GM23338 (cell line): ENCODE data around the gene NTM. TPM values are rescaled to one million over a fixed set of nuclear protein-coding genes. Genes with fewer than 3 reads are reported as not detected.

Source experiments
- ATAC-seq: fragments of 200-7000 bp; cut with Tn5 transposase; 3 replicates; pipeline ENCODE4 v1.9.1; 2020
- DNase-seq: peaks from one replicate; pipeline ENCODE4 v3.0.0-alpha.2; 2015; ENCODE audit warnings: low spot score
- H2AFZ ChIP-seq: fragments of 200-600 bp; sonication (generic); 2 replicates; pipeline ENCODE4 v1.8.0; 2016; ENCODE audit warnings: antibody characterized with exemption, mild to moderate bottlenecking, moderate library complexity
- H3F3A ChIP-seq: fragments of 200-600 bp; sonication (generic); replicated peaks from 2 replicates; pipeline ENCODE4 v1.8.0; 2017; ENCODE audit warnings: antibody characterized with exemption, mixed run types, low read depth
- H3K27ac ChIP-seq: fragments of 200-600 bp; sonication (generic); 2 replicates; pipeline ENCODE4 v1.6.1; 2016; ENCODE audit warnings: low read depth
- H3K27me3 ChIP-seq: fragments of 200-600 bp; sonication (generic); 2 replicates; pipeline ENCODE4 v1.8.0; 2016; ENCODE audit warnings: mild to moderate bottlenecking, mixed run types, moderate library complexity; ENCODE audit not compliant: insufficient read depth
- H3K36me3 ChIP-seq: fragments of 200-600 bp; sonication (generic); 2 replicates; pipeline ENCODE4 v1.8.0; 2016; ENCODE audit warnings: mild to moderate bottlenecking; ENCODE audit not compliant: insufficient read depth
- H3K4me1 ChIP-seq: fragments of 200-600 bp; sonication (generic); 2 replicates; pipeline ENCODE4 v1.8.0; 2016; ENCODE audit warnings: mild to moderate bottlenecking, moderate library complexity; ENCODE audit not compliant: insufficient read depth
- H3K4me2 ChIP-seq: fragments of 200-600 bp; sonication (generic); 2 replicates; pipeline ENCODE4 v1.7.1; 2017; ENCODE audit warnings: mixed run types
- H3K4me3 ChIP-seq: fragments of 200-600 bp; sonication (generic); 2 replicates; pipeline ENCODE4 v1.6.1; 2016; ENCODE audit warnings: mixed run types
- H3K79me2 ChIP-seq: fragments of 200-600 bp; sonication (generic); replicated peaks from 2 replicates; pipeline ENCODE4 v1.8.0; 2017; ENCODE audit warnings: mild to moderate bottlenecking; ENCODE audit not compliant: insufficient read depth
- H3K9me2 ChIP-seq: fragments of 200-600 bp; sonication (generic); 2 replicates; pipeline ENCODE4 v1.8.0; 2017; ENCODE audit not compliant: insufficient read depth
- H4K20me1 ChIP-seq: fragments of 200-600 bp; sonication (generic); replicated peaks from 2 replicates; pipeline ENCODE4 v1.8.0; 2017; ENCODE audit warnings: mild to moderate bottlenecking; ENCODE audit not compliant: insufficient read depth
- H3K27ac Mint-ChIP-seq: 2 replicates; pipeline ENCODE4 v1.8.0; 2020; ENCODE audit warnings: inconsistent platforms, mild to moderate bottlenecking, moderate library complexity, mixed read lengths
- H3K27me3 Mint-ChIP-seq: 3 replicates; pipeline ENCODE4 v1.8.0; 2022; ENCODE audit warnings: low read depth, mild to moderate bottlenecking, moderate library complexity, mixed read lengths, inconsistent platforms; ENCODE audit not compliant: insufficient read depth, poor library complexity
- H3K36me3 Mint-ChIP-seq: 3 replicates; pipeline ENCODE4 v1.8.0; 2021; ENCODE audit warnings: low read depth, mild to moderate bottlenecking, inconsistent platforms, moderate library complexity, mixed read lengths
- H3K4me1 Mint-ChIP-seq: 3 replicates; pipeline ENCODE4 v1.8.0; 2020; ENCODE audit warnings: mild to moderate bottlenecking, inconsistent platforms, mixed read lengths
- H3K4me3 Mint-ChIP-seq: 3 replicates; pipeline ENCODE4 v1.8.0; 2021; ENCODE audit warnings: moderate library complexity, mild to moderate bottlenecking, inconsistent platforms, mixed read lengths
- H3K9me3 Mint-ChIP-seq: 3 replicates; pipeline ENCODE4 v1.8.0; 2020; ENCODE audit warnings: moderate library complexity, mild to moderate bottlenecking, inconsistent platforms, mixed read lengths
- CTCF ChIP-seq, 2 experiments: fragments of 200-600 bp in 1 of 2; sonication (generic) in 1 of 2; conservative IDR thresholded peaks; 2 replicates each; pipeline versions ENCODE4 v1.5.1 to v1.6.1; 2016 to 2017; ENCODE audit warnings: antibody characterized with exemption in 2 of 2, low read depth in 2 of 2, mild to moderate bottlenecking in 2 of 2, moderate library complexity in 1 of 2
- EZH2 ChIP-seq: fragments of 200-600 bp; sonication (generic); IDR thresholded peaks from one replicate; pipeline ENCODE4 v1.8.0; 2017; ENCODE audit warnings: antibody characterized with exemption, mild to moderate bottlenecking, low read depth; ENCODE audit not compliant: unreplicated experiment
- NANOG ChIP-seq: IDR thresholded peaks from 2 replicates; pipeline ENCODE4 v1.6.1; 2016; ENCODE audit warnings: antibody characterized with exemption, borderline replicate concordance
- ZNF462 ChIP-seq: fragments of 250-450 bp; sonication (Bioruptor Pico); IDR thresholded peaks from 2 replicates; pipeline ENCODE4 v1.5.0; 2020; ENCODE audit warnings: mild to moderate bottlenecking, moderate library complexity
- polyA plus RNA-seq: library from polyadenylated mRNA; unstranded; fragments of >200 nt; fragmentation: Nextera tagmentation; extraction: Ambion mirVana; gene quantifications from 2 replicates; pipeline ENCODE4 v1.2.1, GENCODE V29; 2016
- total RNA-seq: library from RNA; depleted of rRNA; stranded (reverse); fragments of >200 nt; shearing (Covaris generic); gene quantifications from 2 replicates; pipeline ENCODE4 v1.2.3, GENCODE V29; 2014
- TF ChIP-seq, protein P1 (sequence below): IDR thresholded peaks from 2 replicates; pipeline ENCODE4 v1.6.1; 2016; ENCODE audit warnings: antibody characterized with exemption

The NTM gene
- total and polyA plus RNA-seq, 2 experiments from 2014 or later = 10.6 to 14.6 TPM

GRCh38 chr11:131463649-131464425 is 93.4 kb downstream of the NTM start:
- Mint-ChIP-seq H3K4me3 (no peak overlapping the region), H3K27me3 (peaks cover 3% of the 10 kb centered on the region), H3K9me3 (no peaks in the 10 kb centered on the region), H3K4me1 (peaks cover 29% of the 10 kb centered on the region), H3K27ac (no peak overlapping the region), H3K36me3 (no peaks in the 10 kb centered on the region)
- TF ChIP-seq ZNF462 (CRISPR knock-in tag) (no peak), NANOG (no peak), EZH2 (no peak), CTCF (conservative IDR thresholded peaks at IDR 0.05; ENCODE audit: low read depth in 2 of 2) (no peak)
- TF ChIP-seq, protein P1, sequence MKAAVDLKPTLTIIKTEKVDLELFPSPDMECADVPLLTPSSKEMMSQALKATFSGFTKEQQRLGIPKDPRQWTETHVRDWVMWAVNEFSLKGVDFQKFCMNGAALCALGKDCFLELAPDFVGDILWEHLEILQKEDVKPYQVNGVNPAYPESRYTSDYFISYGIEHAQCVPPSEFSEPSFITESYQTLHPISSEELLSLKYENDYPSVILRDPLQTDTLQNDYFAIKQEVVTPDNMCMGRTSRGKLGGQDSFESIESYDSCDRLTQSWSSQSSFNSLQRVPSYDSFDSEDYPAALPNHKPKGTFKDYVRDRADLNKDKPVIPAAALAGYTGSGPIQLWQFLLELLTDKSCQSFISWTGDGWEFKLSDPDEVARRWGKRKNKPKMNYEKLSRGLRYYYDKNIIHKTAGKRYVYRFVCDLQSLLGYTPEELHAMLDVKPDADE = no peak
- Histone ChIP-seq H3K9me2 (no peaks in the 10 kb centered on the region), H3K27ac (no peak overlapping the region), H3K36me3 (no peaks in the 10 kb centered on the region), H3K27me3 (no peaks in the 10 kb centered on the region), H3K4me2 (no peak overlapping the region), H3K79me2 (no peaks in the 10 kb centered on the region), H3F3A (no peaks in the 10 kb centered on the region), H4K20me1 (no peaks in the 10 kb centered on the region), H3K4me3 (no peak overlapping the region), H2AFZ (no peak overlapping the region), H3K4me1 (peaks cover 21% of the 10 kb centered on the region)
- ATAC-seq (peak; percentile 14; the same call in 1 of the 3 replicates), DNase-seq (no peak)
